Vagina (tissue), 2 donors: ENCODE results near the gene CTNND2.

ENCODE experiments used
- CTCF ChIP-seq, 3 experiments: fragments of 450-650 bp in 2 of 3; fragments of 200-600 bp in 1 of 3; sonication (generic) in 1 of 3; IDR thresholded peaks; one replicate each; pipeline ENCODE4 v1.5.1; 2017 to 2019; ENCODE audit warnings: antibody characterized with exemption in 3 of 3, mild to moderate bottlenecking in 2 of 3, moderate library complexity in 2 of 3
- POLR2AphosphoS5 ChIP-seq, 2 donors: sonication (generic); formaldehyde crosslinking; IDR thresholded peaks; one replicate each; pipeline ENCODE4 v1.9.0; 2017; ENCODE audit warnings: antibody characterized with exemption in 2 of 2, mild to moderate bottlenecking in 2 of 2, low read depth in 1 of 2; ENCODE audit not compliant: insufficient read depth in 1 of 2

GRCh38 chr5:11383506-11384095 lies 520.6 kb downstream of the CTNND2 start:
- TF ChIP-seq POLR2AphosphoS5 (IDR thresholded peaks at IDR 0.05; ENCODE audit: insufficient read depth in 1 of 2, low read depth in 1 of 2) (no peak), CTCF (IDR thresholded peaks at IDR 0.05) (no peak)
